Psoas muscle (tissue), 8 donors: ENCODE measurements around the gene TNS3. TPM values are rescaled to one million over a fixed set of nuclear protein-coding genes. Genes with fewer than 3 reads are reported as not detected.
"Not testable (repeated sequence)": the region's sequence is repeated elsewhere in the genome, so short reads cannot be mapped to it uniquely, and the experiment has no call there.

ENCODE experiments used
- ATAC-seq, 4 donors: fragments of 200-7000 bp; cut with Tn5 transposase; one replicate each; pipeline ENCODE4 v1.9.1; 2020; ENCODE audit warnings: moderate library complexity in 3 of 4, mild to moderate bottlenecking in 2 of 4
- DNase-seq, 2 donors: peaks; one replicate each; pipeline ENCODE4 v3.0.0-alpha.2; 2020
- H3K27ac ChIP-seq: fragments of 200-600 bp; one replicate; pipeline ENCODE4 v1.8.0; 2022
- H3K27me3 ChIP-seq, 3 donors: fragments of 200-600 bp in 1 of 3; one replicate each; pipeline versions ENCODE4 v1.6.1 to v1.8.0; 2013 to 2022; ENCODE audit warnings: low read length in 2 of 3, mild to moderate bottlenecking in 2 of 3, moderate library complexity in 1 of 3; ENCODE audit not compliant: insufficient read depth in 3 of 3
- H3K36me3 ChIP-seq, 2 donors: fragments of 200-600 bp in 1 of 2; one replicate each; pipeline versions ENCODE4 v1.6.1 to v1.8.0; 2013 to 2022; ENCODE audit warnings: low read depth in 1 of 2, mild to moderate bottlenecking in 1 of 2, moderate library complexity in 1 of 2; ENCODE audit not compliant: insufficient read depth in 1 of 2
- H3K4me1 ChIP-seq: fragments of 200-600 bp; one replicate; pipeline ENCODE4 v1.8.0; 2022
- H3K4me3 ChIP-seq: fragments of 200-600 bp; one replicate; pipeline ENCODE4 v1.8.0; 2022; ENCODE audit warnings: mild to moderate bottlenecking
- H3K9me3 ChIP-seq: fragments of 200-600 bp; one replicate; pipeline ENCODE4 v1.8.0; 2022
- WGBS, 3 donors: extraction: QIAGEN DNeasy Blood & Tissue Kit; methylation state at CpG; one replicate each; pipeline versions ENCODE4 v1.1.6 to v1.1.7; 2013; 5-methylcytosine and 5-hydroxymethylcytosine counted together
- intact Hi-C, 2 donors: fragments of 100-400 bp; cut with DNase I; formaldehyde crosslinking; loops; one replicate each; pipeline versions ENCODE4 v1.11.0 to v1.14.2; 2022
- polyA plus RNA-seq, 3 donors: library from polyadenylated mRNA; stranded (reverse); fragments of 200-250 nt; gene quantifications; one replicate each; pipeline ENCODE4 v1.2.3, GENCODE V29; 2013
- total RNA-seq, 4 donors: library from RNA; stranded (reverse); fragmentation: NEBNext Ultra II Directional in 2 of 4; extraction: Animal tissue kit (Norgen Biotek cat#: 25700) in 2 of 4; gene quantifications; one replicate each; pipeline versions ENCODE4 v1.2.1 to v1.2.4, GENCODE V29; 2021 to 2023
- TF ChIP-seq, protein P1 (sequence below): fragments of 200-600 bp; IDR thresholded peaks from one replicate; pipeline ENCODE4 v1.8.0; 2022; ENCODE audit warnings: antibody characterized with exemption
- donor health status: healthy with polysubstance abuse.
- donor health status: DM: no; HTN: no; CAD: no; lungs with moderate emphysema.
- donor health status: Bipolar disorder and iron deficiency.
- donor health status: healthy.
- donor health status: DM: yes; HTN: yes; CAD: no.
- donor health status: DM: no; HTN: no; CAD: no.
- donor health status: DM: no; HTN: no; CAD: no.
- donor health status: DM: yes; HTN: yes; CAD: no.

Gene TNS3
- total and polyA plus RNA-seq, 7 donors, result 11.5 to 75.3 (median 35.0) TPM

- Histone ChIP-seq H3K27me3 (no peaks in the 10 kb centered on the region), H3K27ac (no peak overlapping the region), H3K36me3 (no peaks in the 10 kb centered on the region), H3K4me1 (no peaks in the 10 kb centered on the region), H3K9me3 (no peaks in the 10 kb centered on the region), H3K4me3 (no peak overlapping the region)
- intact Hi-C loops, result no loop called here
- TF ChIP-seq, protein P1, sequence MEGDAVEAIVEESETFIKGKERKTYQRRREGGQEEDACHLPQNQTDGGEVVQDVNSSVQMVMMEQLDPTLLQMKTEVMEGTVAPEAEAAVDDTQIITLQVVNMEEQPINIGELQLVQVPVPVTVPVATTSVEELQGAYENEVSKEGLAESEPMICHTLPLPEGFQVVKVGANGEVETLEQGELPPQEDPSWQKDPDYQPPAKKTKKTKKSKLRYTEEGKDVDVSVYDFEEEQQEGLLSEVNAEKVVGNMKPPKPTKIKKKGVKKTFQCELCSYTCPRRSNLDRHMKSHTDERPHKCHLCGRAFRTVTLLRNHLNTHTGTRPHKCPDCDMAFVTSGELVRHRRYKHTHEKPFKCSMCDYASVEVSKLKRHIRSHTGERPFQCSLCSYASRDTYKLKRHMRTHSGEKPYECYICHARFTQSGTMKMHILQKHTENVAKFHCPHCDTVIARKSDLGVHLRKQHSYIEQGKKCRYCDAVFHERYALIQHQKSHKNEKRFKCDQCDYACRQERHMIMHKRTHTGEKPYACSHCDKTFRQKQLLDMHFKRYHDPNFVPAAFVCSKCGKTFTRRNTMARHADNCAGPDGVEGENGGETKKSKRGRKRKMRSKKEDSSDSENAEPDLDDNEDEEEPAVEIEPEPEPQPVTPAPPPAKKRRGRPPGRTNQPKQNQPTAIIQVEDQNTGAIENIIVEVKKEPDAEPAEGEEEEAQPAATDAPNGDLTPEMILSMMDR, result no peak
- no peak for ATAC-seq
- WGBS, 3 donors, result 92 to 97% (median 95%) methylated on average over 8 of the region's 8 CpGs
- DNase-seq, result no peak
Measured at GRCh38 chr7:47591089-47591654, 9.3 kb upstream of the TNS3 start.

DNA sequence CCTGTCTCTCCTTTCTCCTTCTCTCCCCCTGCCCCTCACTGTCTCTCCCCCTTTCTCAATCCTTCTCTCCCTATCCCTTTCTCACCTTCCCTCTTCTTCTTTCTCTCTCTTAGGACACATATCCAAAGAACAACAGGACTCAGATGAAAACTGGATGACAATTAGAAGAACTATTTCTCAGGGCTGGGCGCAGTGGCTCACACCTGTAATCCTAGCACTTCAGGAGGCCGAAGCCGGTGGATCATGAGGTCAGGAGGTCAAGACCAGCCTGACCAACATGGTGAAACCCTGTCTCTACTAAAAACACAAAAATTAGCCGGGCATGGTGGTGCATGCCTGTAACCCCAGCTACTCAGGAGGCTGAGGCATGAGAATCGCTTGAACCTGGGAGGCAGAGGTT, 8.3 kb upstream of the TNS3 start:
- H3K27me3 ChIP-seq, ATAC-seq, H3K27ac ChIP-seq, intact Hi-C loops, H3K4me3 ChIP-seq, DNase-seq, H3K36me3 ChIP-seq, H3K4me1 ChIP-seq, H3K9me3 ChIP-seq: not testable (repeated sequence)
- 95 to 96% (median 95%) methylated on average over 5 of the region's 5 CpGs for WGBS, 3 donors

- H3K36me3 ChIP-seq, result no peaks in the 10 kb centered on the region
- no peaks in the 10 kb centered on the region for H3K27me3 ChIP-seq
- no peaks in the 10 kb centered on the region for H3K9me3 ChIP-seq
- ATAC-seq (no peak), DNase-seq (no peak)
- TF ChIP-seq, protein P1, result no peak
- no peak overlapping the region for H3K4me3 ChIP-seq
- H3K4me1 ChIP-seq, result peaks cover 2% of the 10 kb centered on the region
- no peak overlapping the region for H3K27ac ChIP-seq
- WGBS, 3 donors, result 85 to 94% (median 93%) methylated on average over 8 of the region's 8 CpGs
- intact Hi-C loops, result loop anchor here in 1 of 2 donors (10.0 kb wide), 1 partner anchor 226 kb away; no protein-coding TSS in a partner anchor
Measured at GRCh38 chr7:47588704-47589225, 6.9 kb upstream of the TNS3 start.

DNA sequence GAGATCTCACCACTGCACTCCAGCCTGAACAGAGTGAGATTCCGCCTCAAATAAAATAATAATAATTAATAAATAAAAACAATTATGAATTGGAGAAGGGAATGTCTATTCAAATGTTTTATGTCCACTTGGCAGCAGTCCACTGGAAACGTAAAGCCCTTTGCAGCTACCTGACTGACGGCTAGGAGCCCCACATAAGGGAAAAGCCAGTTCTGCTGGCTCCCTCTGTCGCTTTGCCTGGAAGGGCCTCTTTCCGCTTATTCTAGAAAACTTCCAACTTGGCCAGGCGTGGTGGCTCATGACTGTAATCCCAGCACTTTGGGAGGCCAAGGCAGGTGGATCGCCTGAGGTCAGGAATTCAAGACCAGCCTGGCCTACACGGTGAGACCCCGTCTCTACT, 6.1 kb upstream of the TNS3 start:
- no peaks in the 10 kb centered on the region for H3K36me3 ChIP-seq
- no peak for DNase-seq
- H3K4me3 ChIP-seq, result no peak overlapping the region
- TF ChIP-seq, protein P1, result no peak
- peaks cover 3% of the 10 kb centered on the region for H3K4me1 ChIP-seq
- H3K9me3 ChIP-seq, result no peaks in the 10 kb centered on the region
- no peak overlapping the region for H3K27ac ChIP-seq
- ATAC-seq, result no peak
- intact Hi-C loops, result loop anchor here in 1 of 2 donors (10.0 kb wide), 1 partner anchor 227 kb away; no protein-coding TSS in a partner anchor
- H3K27me3 ChIP-seq, result no peaks in the 10 kb centered on the region
- WGBS, 3 donors, result 64 to 82% (median 67%) methylated on average over 9 of the region's 9 CpGs

DNA sequence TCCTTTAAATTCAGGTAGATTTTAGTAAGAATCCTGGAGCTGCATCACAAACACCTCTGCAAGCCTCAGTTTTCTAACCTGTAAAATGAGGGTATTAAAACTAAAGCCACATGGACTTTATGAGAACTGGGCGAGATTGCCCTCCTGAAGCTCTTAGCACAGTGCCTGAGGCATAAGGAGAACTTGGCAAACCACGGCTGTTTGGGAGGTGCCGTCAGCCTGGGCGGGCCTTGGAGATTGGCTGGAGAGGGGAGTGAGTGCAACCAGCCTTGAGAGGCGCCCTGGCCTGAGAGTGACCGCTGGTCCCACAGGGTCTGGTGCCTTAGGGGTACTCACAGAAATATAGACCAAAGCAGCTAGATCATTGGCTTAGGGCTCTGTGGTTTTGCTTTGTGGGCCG, 5.4 kb upstream of the TNS3 start:
- intact Hi-C loops, result loop anchor here in 1 of 2 donors (10.0 kb wide), 1 partner anchor 227 kb away; no protein-coding TSS in a partner anchor
- 66 to 70% (median 67%) methylated on average over 7 of the region's 7 CpGs for WGBS, 3 donors
- Histone ChIP-seq H3K4me1 (peaks cover 6% of the 10 kb centered on the region), H3K27ac (no peak overlapping the region), H3K4me3 (no peak overlapping the region), H3K9me3 (no peaks in the 10 kb centered on the region), H3K36me3 (no peaks in the 10 kb centered on the region), H3K27me3 (no peaks in the 10 kb centered on the region)
- no peak for DNase-seq
- TF ChIP-seq, protein P1, result no peak
- ATAC-seq, result peak in 1 of 4 donors; percentile 52
